PC-9 (cell line): ENCODE data around the gene IFI44. TPM values are rescaled to one million over a fixed set of nuclear protein-coding genes. Genes with fewer than 3 reads are reported as not detected.

Source experiments
- BruUV-seq: library from RNA; stranded (reverse); fragments of 400-500 nt; replicated peaks from 2 replicates; lab custom pipeline; 2021; lab: Mats Ljungman, UMichigan
- CTCF ChIA-PET: fragments of 300-600 bp; sonication (Branson Sonifier 250); formaldehyde crosslinking; loops from one replicate; lab custom pipeline; 2022; ENCODE audit warnings: antibody characterized with exemption; lab: Charles Lee
- POLR2A ChIA-PET: fragments of 300-600 bp; sonication (Branson Sonifier 250); formaldehyde crosslinking; loops from one replicate; lab custom pipeline; 2022; ENCODE audit warnings: antibody characterized with exemption; ENCODE audit not compliant: unreplicated experiment; lab: Charles Lee
- DNase-seq, 2 experiments: peaks; one replicate each; pipeline versions ENCODE4 v3.0.0 to v3.0.0-alpha.2; 2015 to 2022; ENCODE audit warnings: mixed read lengths in 1 of 2
- H2AFZ ChIP-seq: fragments of 200-600 bp; sonication (generic); 2 replicates; pipeline ENCODE4 v1.8.1; 2017; ENCODE audit warnings: antibody characterized with exemption
- H3F3A ChIP-seq: fragments of 200-600 bp; sonication (generic); 2 replicates; pipeline ENCODE4 v1.8.1; 2017; ENCODE audit warnings: antibody characterized with exemption, mild to moderate bottlenecking, low read depth; ENCODE audit not compliant: insufficient read depth
- H3K27ac ChIP-seq: fragments of 200-600 bp; sonication (generic); 2 replicates; pipeline ENCODE4 v1.6.1; 2016; ENCODE audit warnings: mixed run types
- H3K27me3 ChIP-seq: fragments of 200-600 bp; sonication (generic); 2 replicates; pipeline ENCODE4 v1.6.1; 2016; ENCODE audit warnings: low read depth, mixed run types; ENCODE audit not compliant: insufficient read depth
- H3K36me3 ChIP-seq: fragments of 200-600 bp; sonication (generic); 2 replicates; pipeline ENCODE4 v1.6.1; 2016; ENCODE audit warnings: low read depth, mixed run types
- H3K4me1 ChIP-seq: fragments of 200-600 bp; sonication (generic); replicated peaks from 2 replicates; pipeline ENCODE4 v1.6.1; 2016; ENCODE audit warnings: mixed run types; ENCODE audit not compliant: insufficient read depth
- H3K4me2 ChIP-seq: fragments of 200-600 bp; sonication (generic); 2 replicates; pipeline ENCODE4 v1.6.1; 2017; ENCODE audit warnings: mixed run types
- H3K4me3 ChIP-seq: fragments of 200-600 bp; sonication (generic); 2 replicates; pipeline ENCODE4 v1.6.1; 2016; ENCODE audit warnings: mixed run types
- H3K79me2 ChIP-seq: fragments of 200-600 bp; sonication (generic); 2 replicates; pipeline ENCODE4 v1.6.1; 2017; ENCODE audit warnings: low read depth, mixed run types
- H3K9me2 ChIP-seq: fragments of 200-600 bp; sonication (generic); 2 replicates; pipeline ENCODE4 v1.8.1; 2017; ENCODE audit warnings: mild to moderate bottlenecking; ENCODE audit not compliant: insufficient read depth
- H3K9me3 ChIP-seq: fragments of 200-600 bp; sonication (generic); 2 replicates; pipeline ENCODE4 v1.8.1; 2016; ENCODE audit warnings: low read depth; ENCODE audit not compliant: insufficient read depth
- H4K20me1 ChIP-seq: fragments of 200-600 bp; sonication (generic); 2 replicates; pipeline ENCODE4 v1.8.1; 2017; ENCODE audit not compliant: insufficient read depth
- EZH2 ChIP-seq: fragments of 200-600 bp; sonication (generic); IDR thresholded peaks from 2 replicates; pipeline ENCODE4 v1.8.0; 2017; ENCODE audit warnings: antibody characterized with exemption, low read depth
- intact Hi-C: fragments of 100-400 bp; cut with micrococcal nuclease; formaldehyde crosslinking; loops from one replicate; pipeline ENCODE4 v1.10.0; 2022; ENCODE audit not compliant: unreplicated experiment
- total RNA-seq: library from RNA; stranded (reverse); gene quantifications from 2 replicates; pipeline ENCODE4 v1.2.3, GENCODE V29; 2021
- TF ChIP-seq, protein P1 (sequence below): fragments of 200-600 bp; sonication (generic); conservative IDR thresholded peaks from 2 replicates; pipeline ENCODE4 v1.6.1; 2017; ENCODE audit warnings: mixed run types, antibody characterized with exemption, mild to moderate bottlenecking, moderate library complexity

Gene IFI44
- total RNA-seq, 1 experiment from 2014 or later = 4.8 TPM

DNA sequence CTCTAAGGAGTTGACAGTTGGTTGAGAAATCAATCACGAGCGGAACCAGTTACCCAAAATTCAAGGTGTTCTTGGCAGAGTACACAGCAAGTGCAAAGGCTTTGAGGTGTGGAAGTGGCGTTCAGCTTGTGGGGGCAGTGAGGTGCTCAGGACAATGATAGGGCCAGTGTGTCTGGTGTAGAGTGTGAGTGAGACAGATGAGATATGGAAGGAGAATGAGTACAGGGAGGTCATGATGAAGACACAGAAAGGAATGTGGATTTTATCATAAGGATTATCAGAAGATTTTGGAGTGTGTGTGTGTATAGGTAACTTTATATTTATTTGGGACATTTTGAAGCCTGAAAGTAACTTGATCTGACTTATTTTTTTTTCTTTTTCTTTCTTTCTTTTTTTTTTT, 40.9 kb downstream of the IFI44 start:
- H3K4me3 ChIP-seq = no peak overlapping the region
- no peaks in the 10 kb centered on the region; the same call in 1 of the 2 replicates for H3K4me1 ChIP-seq
- no peaks in the 10 kb centered on the region for H3K79me2 ChIP-seq
- H3F3A ChIP-seq = no peaks in the 10 kb centered on the region
- intact Hi-C loops = no loop called here
- CTCF ChIA-PET = no interaction called here
- H4K20me1 ChIP-seq = no peaks in the 10 kb centered on the region
- H3K27ac ChIP-seq = no peak overlapping the region
- no peak overlapping the region for H3K4me2 ChIP-seq
- H3K27me3 ChIP-seq = no peaks in the 10 kb centered on the region
- TF ChIP-seq, protein P1, sequence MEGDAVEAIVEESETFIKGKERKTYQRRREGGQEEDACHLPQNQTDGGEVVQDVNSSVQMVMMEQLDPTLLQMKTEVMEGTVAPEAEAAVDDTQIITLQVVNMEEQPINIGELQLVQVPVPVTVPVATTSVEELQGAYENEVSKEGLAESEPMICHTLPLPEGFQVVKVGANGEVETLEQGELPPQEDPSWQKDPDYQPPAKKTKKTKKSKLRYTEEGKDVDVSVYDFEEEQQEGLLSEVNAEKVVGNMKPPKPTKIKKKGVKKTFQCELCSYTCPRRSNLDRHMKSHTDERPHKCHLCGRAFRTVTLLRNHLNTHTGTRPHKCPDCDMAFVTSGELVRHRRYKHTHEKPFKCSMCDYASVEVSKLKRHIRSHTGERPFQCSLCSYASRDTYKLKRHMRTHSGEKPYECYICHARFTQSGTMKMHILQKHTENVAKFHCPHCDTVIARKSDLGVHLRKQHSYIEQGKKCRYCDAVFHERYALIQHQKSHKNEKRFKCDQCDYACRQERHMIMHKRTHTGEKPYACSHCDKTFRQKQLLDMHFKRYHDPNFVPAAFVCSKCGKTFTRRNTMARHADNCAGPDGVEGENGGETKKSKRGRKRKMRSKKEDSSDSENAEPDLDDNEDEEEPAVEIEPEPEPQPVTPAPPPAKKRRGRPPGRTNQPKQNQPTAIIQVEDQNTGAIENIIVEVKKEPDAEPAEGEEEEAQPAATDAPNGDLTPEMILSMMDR = no peak
- no peak for TF ChIP-seq EZH2
- no peak for DNase-seq
- POLR2A ChIA-PET = no interaction called here
- no peaks in the 10 kb centered on the region for H3K9me2 ChIP-seq
- H3K9me3 ChIP-seq = no peaks in the 10 kb centered on the region
- no TSS peak for BruUV-seq
- H3K36me3 ChIP-seq = no peaks in the 10 kb centered on the region
- no peak overlapping the region for H2AFZ ChIP-seq

DNA sequence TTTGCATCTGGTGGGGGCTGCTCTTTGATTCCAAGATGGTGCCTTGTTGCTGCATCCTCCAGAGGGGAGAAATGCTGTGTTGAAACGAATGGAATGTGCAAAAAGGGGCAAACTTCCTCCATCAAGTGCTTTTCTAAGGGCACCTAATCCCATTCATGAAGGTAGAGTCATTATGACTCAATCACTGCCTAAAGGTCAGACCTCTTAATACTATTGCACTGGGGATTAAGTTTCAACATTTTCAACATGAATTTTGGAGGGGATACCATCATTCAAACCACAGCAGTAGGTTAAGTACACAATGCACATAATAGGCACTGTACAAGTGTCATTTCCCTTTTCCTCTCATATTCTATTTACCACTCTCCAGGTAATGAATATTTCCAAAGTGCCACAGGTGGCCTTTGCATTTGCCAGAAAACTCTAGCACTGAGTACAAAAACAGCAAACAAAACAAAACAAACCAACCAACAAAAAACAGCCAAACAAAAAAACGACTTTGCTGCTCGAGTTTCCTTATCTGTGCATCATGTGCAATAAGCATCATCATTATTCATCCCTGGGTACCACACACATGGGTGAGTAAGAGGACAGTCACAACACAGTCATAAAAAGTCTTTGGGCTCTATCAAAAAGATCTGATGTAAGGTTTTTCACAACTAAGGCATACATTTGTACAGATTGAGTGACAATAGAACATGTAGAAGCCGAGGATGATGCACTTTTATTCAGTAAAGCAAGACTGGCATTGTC, 42.5 kb downstream of the IFI44 start:
- ChIA-PET CTCF (no interaction called here), POLR2A (no interaction called here)
- DNase-seq = no peak
- TF ChIP-seq, protein P1 = no peak
- TF ChIP-seq EZH2 = no peak
- Histone ChIP-seq H4K20me1 (no peaks in the 10 kb centered on the region), H3F3A (no peaks in the 10 kb centered on the region), H3K4me2 (no peak overlapping the region), H2AFZ (no peak overlapping the region), H3K79me2 (no peaks in the 10 kb centered on the region), H3K27me3 (no peaks in the 10 kb centered on the region), H3K9me2 (no peaks in the 10 kb centered on the region), H3K4me1 (no peaks in the 10 kb centered on the region; the same call in 1 of the 2 replicates), H3K36me3 (no peaks in the 10 kb centered on the region), H3K9me3 (no peaks in the 10 kb centered on the region), H3K4me3 (no peak overlapping the region), H3K27ac (no peak overlapping the region)
- BruUV-seq = no TSS peak
- intact Hi-C loops = no loop called here

DNA sequence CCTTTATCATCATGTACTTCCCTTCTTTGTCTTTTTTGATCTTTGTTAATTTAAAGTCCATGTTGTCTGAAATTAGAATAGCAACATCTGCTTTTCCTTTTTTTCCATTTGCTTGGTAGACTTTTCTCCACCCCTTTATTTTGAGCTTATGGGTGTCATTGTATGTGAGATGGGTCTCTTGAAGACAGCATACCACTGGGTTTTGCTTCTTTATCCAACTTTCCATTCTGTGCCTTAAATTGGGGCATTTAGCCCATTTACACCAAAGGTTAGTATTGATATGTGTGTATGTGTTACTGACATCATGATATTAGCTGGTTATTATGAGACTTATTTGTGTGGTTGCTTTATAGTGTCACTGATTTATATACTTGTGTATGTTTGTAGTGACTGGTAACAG, 50.2 kb downstream of the IFI44 start:
- Histone ChIP-seq H3K79me2 (no peaks in the 10 kb centered on the region), H3K4me3 (no peak overlapping the region), H3K36me3 (no peaks in the 10 kb centered on the region), H3K27ac (no peak overlapping the region), H4K20me1 (no peaks in the 10 kb centered on the region), H3K27me3 (no peaks in the 10 kb centered on the region), H3F3A (no peaks in the 10 kb centered on the region), H3K9me2 (no peaks in the 10 kb centered on the region; the same call in 1 of the 2 replicates), H2AFZ (no peak overlapping the region), H3K4me1 (no peaks in the 10 kb centered on the region), H3K9me3 (peaks cover 8% of the 10 kb centered on the region; the same call in 1 of the 2 replicates), H3K4me2 (no peak overlapping the region)
- ChIA-PET POLR2A (no interaction called here), CTCF (no interaction called here)
- no peak for DNase-seq
- TF ChIP-seq, protein P1 = no peak
- no peak for TF ChIP-seq EZH2
- no TSS peak for BruUV-seq
- intact Hi-C loops = no loop called here
